Activated naive CD4-positive, alpha-beta T cell treated with Interleukin-2 at 50 U/mL for 16 hours (primary cell): ENCODE measurements around the gene CEACAM16.
"Not testable (repeated sequence)": the region's sequence is repeated elsewhere in the genome, so short reads cannot be mapped to it uniquely, and the experiment has no call there.

Experiments
- DNase-seq: peaks from one replicate; pipeline ENCODE4 v3.0.0-alpha.2; 2020

CEACAM16 gene

GRCh38 chr19:44704982-44705381 is 6.0 kb downstream of the CEACAM16 start:
- no peak for DNase-seq

DNA sequence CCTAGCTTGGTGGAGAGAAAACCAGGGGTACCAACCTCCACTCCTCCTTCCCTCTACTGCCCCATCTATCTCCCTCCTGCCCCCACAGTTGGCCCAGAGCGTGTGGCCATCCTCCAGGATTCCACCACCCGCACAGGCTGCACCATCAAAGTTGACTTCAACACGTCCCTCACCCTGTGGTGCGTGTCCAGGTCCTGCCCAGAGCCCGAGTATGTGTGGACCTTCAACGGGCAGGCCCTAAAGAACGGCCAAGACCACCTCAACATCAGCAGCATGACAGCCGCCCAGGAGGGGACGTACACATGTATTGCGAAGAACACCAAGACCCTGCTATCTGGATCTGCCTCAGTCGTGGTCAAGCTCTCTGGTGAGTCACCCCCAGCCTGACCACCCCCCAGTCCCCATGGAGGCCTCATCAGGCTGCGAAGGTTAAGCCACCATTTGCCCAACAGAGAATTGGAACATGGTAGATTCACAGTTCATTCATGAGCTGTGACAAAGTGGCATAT is 6.6 kb downstream of the CEACAM16 start:
- DNase-seq, result no peak

- no peak for DNase-seq
Observed at GRCh38 chr19:44706506-44707236, 7.7 kb downstream of the CEACAM16 start.

DNA sequence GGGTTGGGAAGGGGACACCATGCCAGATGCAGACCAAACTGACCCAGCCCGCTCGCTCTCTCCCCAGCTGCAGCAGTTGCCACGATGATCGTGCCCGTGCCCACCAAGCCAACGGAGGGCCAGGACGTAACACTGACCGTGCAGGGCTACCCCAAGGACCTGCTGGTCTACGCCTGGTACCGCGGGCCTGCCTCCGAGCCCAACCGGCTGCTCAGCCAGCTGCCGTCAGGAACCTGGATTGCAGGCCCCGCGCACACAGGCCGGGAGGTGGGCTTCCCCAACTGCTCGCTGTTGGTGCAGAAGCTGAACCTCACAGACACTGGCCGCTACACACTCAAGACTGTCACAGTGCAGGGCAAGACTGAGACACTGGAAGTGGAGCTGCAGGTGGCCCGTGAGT is 8.8 kb downstream of the CEACAM16 start:
- DNase-seq, result no peak

DNA sequence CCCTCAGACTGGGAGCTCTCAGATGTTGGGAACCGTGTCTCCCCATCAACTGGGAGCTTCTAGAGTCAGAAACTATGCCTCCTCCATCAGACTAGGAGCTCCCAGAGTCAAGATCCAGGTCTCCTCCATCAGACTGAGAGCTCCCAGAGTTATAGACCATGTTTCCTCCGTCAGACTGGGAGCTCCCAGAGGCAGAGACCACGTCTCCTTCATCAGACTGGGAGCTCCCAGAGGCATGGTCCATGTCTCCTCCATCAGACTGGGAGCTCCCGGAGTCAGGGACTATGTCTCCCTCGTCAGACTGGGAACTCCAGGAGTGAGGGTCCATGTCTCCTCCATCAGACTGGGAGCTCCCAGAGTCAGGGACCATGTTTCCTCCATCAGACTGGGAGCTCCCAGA is 10.0 kb downstream of the CEACAM16 start:
- no peak for DNase-seq

DNA sequence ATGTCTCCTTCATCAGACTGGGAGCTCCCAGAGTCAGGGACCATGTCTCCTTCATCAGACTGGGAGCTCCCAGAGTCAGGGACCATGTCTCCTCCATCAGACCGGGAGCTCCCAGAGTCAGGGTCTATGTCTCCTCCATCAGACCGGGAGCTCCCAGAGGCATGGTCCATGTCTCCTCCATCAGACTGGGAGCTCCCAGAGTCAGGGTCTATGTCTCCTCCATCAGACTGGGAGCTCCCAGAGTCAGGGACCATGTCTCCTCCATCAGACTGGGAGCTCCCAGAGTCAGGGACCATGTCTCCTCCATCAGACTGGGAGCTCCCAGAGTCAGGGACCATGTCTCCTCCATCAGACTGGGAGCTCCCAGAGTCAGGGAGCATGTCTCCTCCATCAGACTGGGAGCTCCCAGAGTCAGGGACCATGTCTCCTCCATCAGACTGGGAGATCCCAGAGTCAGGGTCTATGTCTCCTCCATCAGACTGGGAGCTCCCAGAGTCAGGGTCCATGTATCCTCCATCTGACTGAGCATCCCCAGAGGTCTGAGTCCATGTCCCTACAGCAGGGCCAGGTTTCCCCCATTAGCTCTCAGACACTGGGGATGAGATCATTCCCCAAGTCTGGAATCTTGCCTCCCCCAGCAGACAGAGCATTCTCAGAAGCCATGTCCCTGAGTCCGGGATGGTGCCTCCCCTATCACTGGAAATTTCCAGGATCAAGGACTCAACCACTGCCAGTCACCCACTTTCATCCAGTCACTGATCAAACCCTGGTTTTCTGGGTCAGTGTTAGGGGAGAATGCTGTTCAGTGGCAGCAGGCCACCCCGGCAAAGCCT is 10.7 kb downstream of the CEACAM16 start:
- not testable (repeated sequence) for DNase-seq

GRCh38 chr19:44710483-44710882 is 11.5 kb downstream of the CEACAM16 start:
- DNase-seq, result no peak

DNA sequence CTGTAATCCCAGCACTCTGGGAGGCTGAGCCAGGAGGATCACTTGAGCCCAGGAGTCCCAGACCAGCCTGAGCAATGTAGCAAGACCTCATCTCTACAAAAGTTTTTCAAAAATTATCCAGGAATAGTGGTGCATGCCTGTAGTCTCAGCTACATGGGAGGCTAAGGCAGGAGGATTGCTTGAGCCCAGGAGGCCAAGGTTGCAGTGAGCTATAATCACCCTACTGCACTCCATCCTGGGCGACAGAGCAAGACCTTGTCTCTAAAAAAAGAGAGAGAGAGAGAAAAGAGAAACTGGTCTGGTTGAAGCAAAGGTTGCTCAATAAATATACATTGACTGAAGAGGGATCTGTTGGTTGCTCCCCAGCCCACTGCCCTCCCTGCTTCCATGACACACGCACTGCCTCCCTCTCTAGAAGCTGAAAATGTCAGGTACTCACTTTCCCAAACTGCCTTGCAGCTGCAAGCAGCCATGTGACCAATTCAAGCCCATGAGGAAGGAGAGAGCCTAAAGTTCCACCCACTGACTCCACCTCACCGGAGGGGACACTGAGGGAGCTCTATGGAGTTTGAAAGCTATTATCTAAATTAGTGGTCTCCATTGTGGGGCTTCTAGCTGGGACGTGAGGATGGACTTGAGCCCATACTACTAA is 14.0 kb downstream of the CEACAM16 start:
- no peak for DNase-seq

GRCh38 chr19:44714597-44715169 is 15.7 kb downstream of the CEACAM16 start:
- DNase-seq, result no peak

DNA sequence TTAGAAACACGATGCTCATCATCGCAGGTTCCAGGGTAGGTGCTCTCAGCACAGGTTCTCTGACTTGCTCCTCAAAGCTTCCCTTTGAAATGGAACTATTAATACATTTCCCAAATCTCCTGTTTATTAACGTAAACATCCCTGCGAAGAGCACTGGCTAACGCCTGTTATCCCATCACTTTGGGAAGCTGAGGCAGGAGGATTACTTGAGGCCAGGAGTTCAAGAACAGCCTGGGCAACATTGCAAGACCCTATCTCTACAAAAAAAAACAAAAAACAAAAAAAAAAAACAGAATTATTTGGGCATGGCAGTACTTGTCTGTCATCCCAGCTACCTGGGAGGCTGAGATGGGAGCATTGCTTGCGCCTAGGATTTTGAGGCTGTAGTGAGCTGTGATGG is 18.7 kb downstream of the CEACAM16 start:
- DNase-seq, result no peak

DNA sequence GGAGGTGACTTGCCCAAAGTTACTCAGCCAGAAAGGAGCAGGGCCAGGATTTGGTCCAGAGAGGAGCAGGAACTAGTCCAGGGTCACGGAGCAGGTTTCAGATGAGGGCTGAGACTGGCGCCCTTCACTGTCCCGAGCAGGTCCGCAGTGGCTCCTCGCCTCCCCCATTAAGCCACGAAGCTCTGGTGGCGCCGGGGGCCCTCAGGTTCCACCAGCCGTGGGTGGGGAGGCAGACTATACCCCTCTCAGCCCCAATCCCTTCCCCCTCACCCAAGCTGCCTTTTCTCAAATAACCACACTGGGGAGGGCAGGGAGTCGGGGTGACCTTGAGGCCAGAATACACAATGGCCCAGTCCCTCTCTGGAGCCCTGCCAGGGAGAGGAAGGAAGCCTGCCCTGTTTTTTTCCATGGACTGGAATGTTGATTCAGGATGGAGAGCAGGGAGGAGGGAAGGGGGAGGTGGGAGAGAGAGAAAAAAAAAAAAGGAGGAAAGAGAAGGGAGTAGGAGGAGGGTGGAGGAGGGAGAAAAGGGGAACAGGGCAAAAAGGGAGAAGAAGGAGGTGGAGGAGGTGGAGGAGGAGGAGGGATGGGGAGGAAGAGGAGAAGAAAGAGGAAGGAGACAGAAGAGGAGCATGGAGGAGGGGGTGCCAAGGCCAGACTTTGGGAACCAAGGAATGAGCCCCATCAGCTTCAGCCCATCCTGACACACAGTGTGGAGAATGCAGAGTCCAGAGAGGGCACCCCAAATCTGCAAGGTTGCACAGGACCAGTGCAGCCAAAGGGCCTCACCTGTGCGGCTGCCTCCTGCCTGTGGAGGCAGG is 19.7 kb downstream of the CEACAM16 start:
- DNase-seq, result no peak

- no peak for DNase-seq
Observed at GRCh38 chr19:44719262-44719701, 20.3 kb downstream of the CEACAM16 start.

- not testable (repeated sequence) for DNase-seq
Observed at GRCh38 chr19:44720396-44720795, 21.4 kb downstream of the CEACAM16 start.

- no peak for DNase-seq
Observed at GRCh38 chr19:44720945-44721344, 22.0 kb downstream of the CEACAM16 start.

- not testable (repeated sequence) for DNase-seq
Observed at GRCh38 chr19:44721369-44721768, 22.4 kb downstream of the CEACAM16 start.

- no peak for DNase-seq
Observed at GRCh38 chr19:44722131-44723121, 23.5 kb downstream of the CEACAM16 start.

GRCh38 chr19:44723299-44723951 is 24.5 kb downstream of the CEACAM16 start:
- DNase-seq, result no peak

DNA sequence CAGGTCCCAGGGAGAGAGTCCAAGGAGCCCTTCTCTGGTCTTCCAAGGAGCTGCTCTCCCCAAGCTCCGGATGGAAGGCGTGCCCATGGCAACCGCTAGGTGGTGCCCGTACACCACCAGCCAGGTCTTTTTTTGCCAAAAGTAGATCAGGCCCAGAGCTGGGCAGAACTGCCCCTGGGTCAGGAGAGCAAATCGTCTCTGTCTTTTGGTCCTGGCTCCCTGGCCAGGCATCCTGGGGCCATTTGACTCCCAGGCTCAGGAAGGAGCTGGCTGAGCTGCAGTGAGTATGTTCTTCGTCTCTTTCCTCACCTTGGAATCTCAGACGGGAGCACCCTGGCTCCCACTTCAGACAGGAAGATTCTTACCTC is 25.0 kb downstream of the CEACAM16 start:
- DNase-seq, result peak; percentile 81

- DNase-seq, result no peak
Observed at GRCh38 chr19:44725251-44725650, 26.3 kb downstream of the CEACAM16 start.

GRCh38 chr19:44725684-44726083 is 26.7 kb downstream of the CEACAM16 start:
- no peak for DNase-seq
